CD4-positive, alpha-beta T cell (primary cell): ENCODE results near the gene SGSM2. TPM values are rescaled to one million over a fixed set of nuclear protein-coding genes. Genes with fewer than 3 reads are reported as not detected.
A peak's percentile ranks its signal among the peaks of the same experiment; 100 is the strongest.

Experiments
- ATAC-seq: fragments of 200-7000 bp; cut with Tn5 transposase; one replicate; pipeline ENCODE4 v1.10.0; 2022; ENCODE audit warnings: mild to moderate bottlenecking; ENCODE audit not compliant: poor library complexity
- CTCF ChIA-PET: fragments of 350-600 bp; sonication (Branson Sonifier 250); formaldehyde crosslinking; loops from one replicate; lab custom pipeline; 2021; ENCODE audit warnings: antibody characterized with exemption, inconsistent platforms; lab: Charles Lee
- POLR2A ChIA-PET: fragments of 350-600 bp; sonication (Branson Sonifier 250); formaldehyde crosslinking; loops from one replicate; lab custom pipeline; 2021; ENCODE audit warnings: antibody characterized with exemption, inconsistent platforms; lab: Charles Lee
- DNase-seq, 14 experiments: peaks; one replicate each; pipeline ENCODE4 v3.0.0-alpha.2; 2013 to 2020; ENCODE audit warnings: mixed read lengths in 2 of 14
- H3K27ac ChIP-seq, 2 donors: one replicate each; pipeline versions ENCODE4 v1.5.1 to v1.7.0; 2013; ENCODE audit warnings: low read length in 2 of 2, low read depth in 1 of 2, mild to moderate bottlenecking in 1 of 2
- H3K27me3 ChIP-seq, 2 experiments: 1 replicate in 1 of 2; 2 replicates in 1 of 2; pipeline versions ENCODE4 v1.6.1 to v1.7.0; 2013; ENCODE audit warnings: low read length in 2 of 2, control low read depth in 1 of 2, mild to moderate bottlenecking in 1 of 2, moderate library complexity in 1 of 2; ENCODE audit not compliant: insufficient read depth in 2 of 2, control insufficient read depth in 1 of 2
- H3K36me3 ChIP-seq: one replicate; pipeline ENCODE4 v1.6.1; 2013; ENCODE audit warnings: low read length, control low read depth; ENCODE audit not compliant: insufficient read depth
- H3K4me1 ChIP-seq: one replicate; pipeline ENCODE4 v1.6.1; 2013; ENCODE audit warnings: low read length, control low read depth; ENCODE audit not compliant: insufficient read depth
- H3K4me3 ChIP-seq: one replicate; pipeline ENCODE4 v1.5.1; 2013; ENCODE audit warnings: mild to moderate bottlenecking, low read length, moderate library complexity
- H3K9me3 ChIP-seq, 2 experiments: 1 replicate in 1 of 2; 2 replicates in 1 of 2; pipeline versions ENCODE4 v1.6.1 to v1.7.0; 2013; ENCODE audit warnings: low read length in 2 of 2, mild to moderate bottlenecking in 2 of 2, control low read depth in 1 of 2, moderate library complexity in 1 of 2; ENCODE audit not compliant: control insufficient read depth in 1 of 2, insufficient read depth in 1 of 2
- H3K27ac Mint-ChIP-seq: one replicate; pipeline ENCODE4 v1.8.0; 2020; ENCODE audit warnings: mixed read lengths
- H3K27me3 Mint-ChIP-seq: one replicate; pipeline ENCODE4 v1.8.0; 2021; ENCODE audit warnings: mixed read lengths
- H3K36me3 Mint-ChIP-seq: one replicate; pipeline ENCODE4 v1.8.0; 2021; ENCODE audit warnings: low read depth, mixed read lengths
- H3K4me1 Mint-ChIP-seq: one replicate; pipeline ENCODE4 v1.8.0; 2021; ENCODE audit warnings: low read depth, mixed read lengths
- H3K4me3 Mint-ChIP-seq: one replicate; pipeline ENCODE4 v1.8.0; 2020; ENCODE audit warnings: mild to moderate bottlenecking, mixed read lengths
- H3K9me3 Mint-ChIP-seq: one replicate; pipeline ENCODE4 v1.8.0; 2020; ENCODE audit warnings: mixed read lengths
- intact Hi-C, 2 experiments: fragments of 100-400 bp; cut with DNase I in 1 of 2; cut with micrococcal nuclease in 1 of 2; formaldehyde crosslinking; loops; one replicate each; pipeline versions ENCODE4 v1.15.1 to v1.9.0; 2023 to 2025; cut with DNase I, micrococcal nuclease
- total RNA-seq, 174 experiments: library from RNA in 2 of 174; stranded (reverse) in 2 of 174; gene quantifications; one replicate each; pipeline ENCODE4 v1.2.3 and lab custom pipeline; 2021 to 2026
- TF ChIP-seq, protein P1 (sequence below): fragments of 200-600 bp; IDR thresholded peaks from one replicate; pipeline ENCODE4 v1.8.0; 2022; ENCODE audit warnings: antibody characterized with exemption, mild to moderate bottlenecking

SGSM2 gene
- total RNA-seq, 2 experiments from 2014 or later: 147 to 154 TPM

DNA sequence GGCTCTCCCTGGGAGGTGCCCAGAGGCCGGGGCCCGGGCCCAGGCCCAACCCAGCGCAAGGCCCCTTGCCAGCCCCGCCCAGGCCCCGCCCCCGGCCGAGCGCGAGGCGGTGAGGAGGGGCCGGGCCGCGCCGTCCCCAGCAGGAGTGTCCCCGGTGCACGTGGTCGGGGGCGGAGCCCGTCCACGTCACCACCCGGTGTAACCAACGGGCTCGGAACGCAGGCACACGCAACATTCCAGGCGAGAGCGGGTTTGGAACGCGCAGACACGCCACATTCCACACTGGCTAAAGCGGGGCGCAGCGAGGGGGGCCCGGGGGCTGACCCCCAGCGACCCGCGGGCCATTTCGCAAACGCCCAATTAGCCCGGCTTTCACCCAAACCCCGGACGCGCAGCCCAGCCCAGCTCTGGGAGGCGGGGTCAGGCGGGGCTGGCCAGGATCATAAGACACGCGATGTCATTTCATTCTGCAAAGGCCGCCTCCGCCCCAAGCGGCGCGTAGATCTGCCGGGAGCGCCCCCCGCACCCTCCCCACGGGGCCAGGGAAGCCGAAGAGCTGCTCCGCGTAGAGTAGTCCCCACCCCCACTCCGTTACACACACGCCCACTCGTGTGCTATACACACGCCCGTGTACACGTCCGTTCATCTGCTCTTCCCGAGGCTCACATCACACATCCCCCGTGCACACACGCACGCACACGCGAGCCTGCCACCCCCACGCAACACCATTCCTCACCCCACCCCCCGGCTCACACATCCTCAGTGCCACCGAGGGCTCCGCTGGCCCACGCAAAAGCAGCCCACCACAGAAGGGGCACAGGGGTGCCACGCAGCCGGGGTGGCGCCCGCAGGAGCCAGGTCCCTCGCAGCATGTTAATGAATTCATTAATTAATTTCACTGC, 62.5 kb downstream of the SGSM2 start:
- intact Hi-C loops: loop anchor here (2.0 to 10.0 kb wide), 5 partner anchors 63 to 358 kb away; partner anchors contain the start of genes SGSM2 (in 2 of the 2), TSR1 (in 2 of the 2), CLUH (in 1 of the 2) and OVCA2 (in 1 of the 2)
- Histone ChIP-seq H3K4me3 (peak overlapping the region; percentile 93), H3K27ac (peak overlapping the region; percentile 93 to 98), H3K4me1 (peaks cover 69% of the 10 kb centered on the region), H3K27me3 (no peaks in the 10 kb centered on the region), H3K9me3 (no peaks in the 10 kb centered on the region), H3K36me3 (peaks cover 2% of the 10 kb centered on the region)
- peaks cover 57% of the 10 kb centered on the region for H3K4me1 Mint-ChIP-seq
- peak; percentile 78 to 97 (median 90) for DNase-seq
- peak; percentile 39 for ATAC-seq
- no peaks in the 10 kb centered on the region for H3K9me3 Mint-ChIP-seq
- CTCF ChIA-PET: interaction anchor here (1.2 to 7.8 kb wide), 5 partner anchors 16 to 155 kb away, joined by 3 to 52 read pairs (median 5); partner anchors contain the start of gene TSR1
- H3K4me3 Mint-ChIP-seq: peak overlapping the region; percentile 100
- TF ChIP-seq, protein P1, sequence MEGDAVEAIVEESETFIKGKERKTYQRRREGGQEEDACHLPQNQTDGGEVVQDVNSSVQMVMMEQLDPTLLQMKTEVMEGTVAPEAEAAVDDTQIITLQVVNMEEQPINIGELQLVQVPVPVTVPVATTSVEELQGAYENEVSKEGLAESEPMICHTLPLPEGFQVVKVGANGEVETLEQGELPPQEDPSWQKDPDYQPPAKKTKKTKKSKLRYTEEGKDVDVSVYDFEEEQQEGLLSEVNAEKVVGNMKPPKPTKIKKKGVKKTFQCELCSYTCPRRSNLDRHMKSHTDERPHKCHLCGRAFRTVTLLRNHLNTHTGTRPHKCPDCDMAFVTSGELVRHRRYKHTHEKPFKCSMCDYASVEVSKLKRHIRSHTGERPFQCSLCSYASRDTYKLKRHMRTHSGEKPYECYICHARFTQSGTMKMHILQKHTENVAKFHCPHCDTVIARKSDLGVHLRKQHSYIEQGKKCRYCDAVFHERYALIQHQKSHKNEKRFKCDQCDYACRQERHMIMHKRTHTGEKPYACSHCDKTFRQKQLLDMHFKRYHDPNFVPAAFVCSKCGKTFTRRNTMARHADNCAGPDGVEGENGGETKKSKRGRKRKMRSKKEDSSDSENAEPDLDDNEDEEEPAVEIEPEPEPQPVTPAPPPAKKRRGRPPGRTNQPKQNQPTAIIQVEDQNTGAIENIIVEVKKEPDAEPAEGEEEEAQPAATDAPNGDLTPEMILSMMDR: no peak
- H3K36me3 Mint-ChIP-seq: peaks cover 22% of the 10 kb centered on the region
- H3K27ac Mint-ChIP-seq: peak overlapping the region; percentile 99
- POLR2A ChIA-PET: interaction anchor here (0.7 to 6.5 kb wide), 13 partner anchors 8 to 1967 kb away, joined by 3 to 132 read pairs (median 6); partner anchors contain the start of genes METTL16, PAFAH1B1, SGSM2 and TSR1
- H3K27me3 Mint-ChIP-seq: no peaks in the 10 kb centered on the region

DNA sequence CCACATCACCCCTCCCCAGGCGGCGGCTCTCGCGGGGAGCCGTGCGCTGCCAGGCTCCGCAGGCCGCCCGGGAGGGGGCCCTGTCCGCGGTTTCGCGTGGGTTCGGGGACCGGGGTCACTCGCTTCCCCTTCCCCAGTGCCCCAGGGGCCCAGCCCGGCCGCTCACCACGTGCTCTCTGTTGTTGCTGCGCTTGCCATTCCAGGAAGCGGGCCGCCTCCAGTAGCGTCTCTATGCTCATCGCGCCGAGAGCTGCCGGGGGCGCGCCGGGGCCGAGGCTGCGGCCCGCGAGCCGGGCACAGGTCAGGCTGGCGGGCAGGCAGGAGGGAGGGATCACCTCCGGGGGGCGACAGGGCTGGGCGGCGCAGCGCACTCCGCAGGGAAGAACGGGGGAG, 63.2 kb downstream of the SGSM2 start:
- peak overlapping the region; percentile 99 for H3K27ac Mint-ChIP-seq

More for the DNA sequence above, 63.2 kb downstream of the SGSM2 start:
- Histone ChIP-seq H3K27me3 (no peaks in the 10 kb centered on the region), H3K4me3 (peak overlapping the region; percentile 93), H3K27ac (peak overlapping the region; percentile 93 to 98), H3K4me1 (peaks cover 62% of the 10 kb centered on the region), H3K9me3 (no peaks in the 10 kb centered on the region), H3K36me3 (no peaks in the 10 kb centered on the region)
- intact Hi-C loops: loop anchor here (2.0 to 5.0 kb wide), 3 partner anchors 64 to 358 kb away; partner anchors contain the start of genes SGSM2 (in 2 of the 2), TSR1 (in 2 of the 2) and OVCA2 (in 1 of the 2)
- H3K27me3 Mint-ChIP-seq: no peaks in the 10 kb centered on the region
- no peaks in the 10 kb centered on the region for H3K9me3 Mint-ChIP-seq
- peaks cover 53% of the 10 kb centered on the region for H3K4me1 Mint-ChIP-seq
- peak; percentile 33 to 74 (median 52) for DNase-seq
- POLR2A ChIA-PET: interaction anchor here (0.7 to 6.5 kb wide), 14 partner anchors 9 to 683 kb away, joined by 3 to 132 read pairs (median 8); partner anchors contain the start of genes METTL16, PAFAH1B1, SGSM2 and SMG6
- H3K36me3 Mint-ChIP-seq: peaks cover 27% of the 10 kb centered on the region
- H3K4me3 Mint-ChIP-seq: peak overlapping the region; percentile 100
- CTCF ChIA-PET: interaction anchor here (1.2 to 7.8 kb wide), 4 partner anchors 16 to 64 kb away, joined by 4 to 52 read pairs (median 10); partner anchors contain the start of gene TSR1
- no peak for ATAC-seq
- TF ChIP-seq, protein P1: no peak
